ENCODE results near the gene NUDCD3.

Gene NUDCD3

DNA sequence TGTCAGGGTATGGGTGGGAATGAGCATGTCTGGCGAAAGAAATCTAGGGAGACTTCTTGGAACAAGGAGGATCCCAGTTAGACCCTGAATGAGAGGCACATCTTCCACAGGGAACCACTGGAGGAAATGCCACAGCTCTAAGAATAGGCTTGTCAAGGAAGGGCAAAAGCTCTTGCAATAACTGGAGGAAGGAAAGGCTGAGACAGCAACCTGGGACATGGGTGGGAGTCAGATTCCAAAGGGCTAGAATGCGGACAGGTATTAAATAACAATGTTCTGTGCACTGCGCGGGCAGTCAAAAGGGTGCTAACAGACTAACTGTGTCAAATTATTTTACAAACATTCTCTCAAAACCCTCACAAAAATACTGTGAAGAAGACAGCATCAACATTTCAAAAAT is 4.5 kb downstream of the NUDCD3 start:
- Histone ChIP-seq H3K9ac (no peak overlapping the region), H3K4me3 (no peak overlapping the region), H3K36me3 (peaks cover 37 to 64% (median 52%) of the 10 kb centered on the region in 11 experiments), H3K4me2 (peak overlapping the region; percentile 54 to 95 (median 89)), H3K27ac (peak overlapping the region in 2 of 11 experiments; percentile 6 to 42; a peak in 2 of 22 replicates), H3K27me3 (no peaks in the 10 kb centered on the region), H3K4me1 (peaks cover 51 to 61% (median 55%) of the 10 kb centered on the region in 10 experiments), H4K20me1 (peaks cover 0 to 34% (median 0%) of the 10 kb centered on the region in 11 experiments; a peak in 8 of 22 replicates), H3K9me3 (replicated peaks in 1 of 11) (peaks cover 17 to 32% (median 30%) of the 10 kb centered on the region in 11 experiments)
- TF ChIP-seq Cebpa-rat (IDR thresholded peaks at IDR 0.05) = no peak

DNA sequence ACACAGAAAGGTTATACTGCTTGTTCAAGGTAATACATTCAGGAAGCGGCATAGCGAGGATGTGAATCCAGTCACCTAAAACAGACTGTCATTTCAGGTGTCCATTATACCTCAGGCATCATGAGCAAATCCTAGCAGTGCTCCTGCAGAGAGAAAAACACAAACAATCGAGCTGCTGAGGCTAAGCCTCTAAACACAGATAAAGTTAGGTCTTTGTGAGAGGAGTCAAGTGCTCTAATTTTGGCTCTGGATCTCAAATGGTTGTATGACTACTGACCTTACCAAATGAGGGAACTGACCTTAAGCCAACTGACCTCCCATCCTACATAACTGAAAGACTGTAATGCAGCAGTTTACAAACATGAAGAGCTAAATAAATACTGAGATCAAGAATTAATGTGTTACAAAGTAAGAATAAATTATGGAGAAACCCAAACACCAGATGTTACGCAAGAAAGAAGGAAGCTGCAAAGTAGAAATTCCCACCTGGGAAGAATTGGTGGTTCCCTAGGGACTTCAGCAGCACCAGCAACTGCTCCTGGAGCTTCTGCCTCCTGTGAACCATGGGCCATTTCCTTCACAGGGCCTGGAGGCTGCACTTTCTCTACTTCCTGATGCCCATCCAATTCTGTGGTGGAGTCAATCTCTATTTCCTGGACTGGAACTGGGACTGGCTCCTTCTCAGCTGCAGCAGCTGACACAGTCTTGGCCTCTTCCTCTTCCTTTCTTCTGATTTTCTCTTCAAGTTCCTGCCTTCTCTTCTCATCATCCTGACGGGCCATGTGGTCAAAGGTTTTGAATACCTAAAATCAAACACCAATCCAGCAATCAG is 5.8 kb downstream of the NUDCD3 start:
- Histone ChIP-seq H4K20me1 (peaks cover 0 to 34% (median 0%) of the 10 kb centered on the region in 11 experiments; a peak in 8 of 22 replicates), H3K36me3 (peaks cover 50 to 77% (median 63%) of the 10 kb centered on the region in 11 experiments), H3K27ac (peak overlapping the region in 8 of 11 experiments; percentile 6 to 45 (median 16); a peak in 10 of 22 replicates), H3K27me3 (no peaks in the 10 kb centered on the region), H3K9me3 (replicated peaks in 1 of 11) (peaks cover 17 to 32% (median 30%) of the 10 kb centered on the region in 11 experiments), H3K4me3 (peak overlapping the region in 4 of 10 experiments; percentile 3 to 29 (median 13); a peak in 1 of 20 replicates), H3K9ac (no peak overlapping the region), H3K4me2 (peak overlapping the region; percentile 54 to 95 (median 89)), H3K4me1 (peaks cover 51 to 61% (median 54%) of the 10 kb centered on the region in 10 experiments)
- TF ChIP-seq Cebpa-rat (IDR thresholded peaks at IDR 0.05) = peak in 5 of 11 experiments; percentile 11 to 59 (median 43); a peak in 5 of 22 replicates

- H3K9ac ChIP-seq = no peak overlapping the region
- H3K9me3 ChIP-seq (replicated peaks in 1 of 11) = peaks cover 26 to 35% (median 30%) of the 10 kb centered on the region in 11 experiments
- peaks cover 33 to 42% (median 36%) of the 10 kb centered on the region in 10 experiments for H3K4me1 ChIP-seq
- H3K27ac ChIP-seq = no peak overlapping the region
- no peak for TF ChIP-seq Cebpa-rat (IDR thresholded peaks at IDR 0.05)
- H3K4me3 ChIP-seq = peak overlapping the region in 1 of 10 experiments; percentile 6; a peak in 1 of 20 replicates
- H4K20me1 ChIP-seq = peaks cover 0 to 45% (median 10%) of the 10 kb centered on the region in 11 experiments; a peak in 16 of 22 replicates
- peaks cover 69 to 96% (median 82%) of the 10 kb centered on the region in 11 experiments for H3K36me3 ChIP-seq
- H3K4me2 ChIP-seq = no peak overlapping the region
- H3K27me3 ChIP-seq = no peaks in the 10 kb centered on the region
These were observed 7.7 kb downstream of the NUDCD3 start for GRCh38 chr7:44482502-44483485.

DNA sequence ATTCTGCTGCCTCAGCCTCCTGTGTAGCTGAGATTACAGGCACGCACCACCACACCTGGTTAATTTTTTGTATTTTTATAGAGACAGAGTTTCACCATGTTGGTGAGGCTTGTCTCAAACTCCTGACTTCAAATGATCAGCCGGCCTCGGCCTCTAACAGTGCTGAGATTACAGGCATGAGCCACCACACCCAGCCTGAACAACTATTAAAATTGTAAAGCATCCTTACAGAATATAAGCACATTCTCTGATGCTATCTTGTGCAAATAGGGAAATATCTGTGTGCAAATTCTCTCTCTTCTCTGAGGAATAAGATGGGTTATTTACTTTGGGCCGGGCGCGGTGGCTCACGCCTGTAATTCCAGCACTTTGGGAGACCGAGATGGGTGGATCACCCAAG is 12.5 kb downstream of the NUDCD3 start:
- H4K20me1 ChIP-seq = peaks cover 36 to 75% (median 51%) of the 10 kb centered on the region in 11 experiments; a peak in 21 of 22 replicates
- peaks cover 8 to 20% (median 9%) of the 10 kb centered on the region in 11 experiments for H3K9me3 ChIP-seq (replicated peaks in 1 of 11)
- H3K9ac ChIP-seq = no peak overlapping the region
- TF ChIP-seq Cebpa-rat (IDR thresholded peaks at IDR 0.05) = no peak
- H3K4me2 ChIP-seq = no peak overlapping the region
- H3K36me3 ChIP-seq = peaks cover 87 to 98% (median 95%) of the 10 kb centered on the region in 11 experiments
- no peak overlapping the region for H3K27ac ChIP-seq
- H3K27me3 ChIP-seq = no peaks in the 10 kb centered on the region
- H3K4me1 ChIP-seq = peaks cover 0 to 11% (median 6%) of the 10 kb centered on the region in 10 experiments; a peak in 4 of 20 replicates
- no peak overlapping the region for H3K4me3 ChIP-seq

- no peak overlapping the region for H3K4me3 ChIP-seq
- no peak overlapping the region for H3K9ac ChIP-seq
- H3K4me1 ChIP-seq = peaks cover 0 to 11% (median 6%) of the 10 kb centered on the region in 10 experiments; a peak in 4 of 20 replicates
- peaks cover 42 to 79% (median 55%) of the 10 kb centered on the region in 11 experiments; a peak in 21 of 22 replicates for H4K20me1 ChIP-seq
- H3K4me2 ChIP-seq = no peak overlapping the region
- no peak overlapping the region for H3K27ac ChIP-seq
- peaks cover 87 to 97% (median 94%) of the 10 kb centered on the region in 11 experiments for H3K36me3 ChIP-seq
- no peaks in the 10 kb centered on the region for H3K27me3 ChIP-seq
- TF ChIP-seq Cebpa-rat (IDR thresholded peaks at IDR 0.05) = no peak
- H3K9me3 ChIP-seq (replicated peaks in 1 of 11) = peaks cover 1 to 13% (median 3%) of the 10 kb centered on the region in 11 experiments; a peak in 18 of 22 replicates
These were observed 13.2 kb downstream of the NUDCD3 start for GRCh38 chr7:44477063-44477830.

DNA sequence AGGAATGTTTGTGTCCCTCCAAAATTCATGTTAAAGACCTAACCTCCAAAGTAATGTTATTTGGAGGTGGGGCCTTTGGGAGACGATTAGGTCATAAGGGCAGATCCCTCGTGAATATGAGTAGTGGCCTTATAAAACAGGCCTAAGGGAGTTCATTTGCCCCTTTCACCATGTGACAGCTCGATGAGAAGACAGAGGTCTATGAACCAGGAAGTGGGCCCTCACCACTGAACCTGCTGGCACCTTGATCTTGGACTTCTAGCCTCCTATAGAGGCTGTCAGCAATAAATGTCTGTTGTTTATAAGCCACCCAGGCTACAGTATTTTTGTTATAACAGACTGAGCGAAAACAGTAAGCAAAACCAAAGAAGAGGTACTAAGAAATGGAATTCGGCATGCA is 14.1 kb downstream of the NUDCD3 start:
- H3K27me3 ChIP-seq = no peaks in the 10 kb centered on the region
- no peak overlapping the region for H3K4me2 ChIP-seq
- TF ChIP-seq Cebpa-rat (IDR thresholded peaks at IDR 0.05) = no peak
- peak overlapping the region in 1 of 11 experiments; percentile 2; a peak in 1 of 22 replicates for H3K27ac ChIP-seq
- peaks cover 0 to 12% (median 0%) of the 10 kb centered on the region in 11 experiments; a peak in 9 of 22 replicates for H3K9me3 ChIP-seq (replicated peaks in 1 of 11)
- H3K4me3 ChIP-seq = no peak overlapping the region
- peaks cover 49 to 79% (median 62%) of the 10 kb centered on the region in 11 experiments; a peak in 21 of 22 replicates for H4K20me1 ChIP-seq
- peak overlapping the region in 2 of 11 experiments; percentile 31 to 39; a peak in 2 of 22 replicates for H3K9ac ChIP-seq
- peaks cover 0 to 11% (median 6%) of the 10 kb centered on the region in 10 experiments; a peak in 4 of 20 replicates for H3K4me1 ChIP-seq
- peaks cover 85 to 97% (median 91%) of the 10 kb centered on the region in 11 experiments for H3K36me3 ChIP-seq

DNA sequence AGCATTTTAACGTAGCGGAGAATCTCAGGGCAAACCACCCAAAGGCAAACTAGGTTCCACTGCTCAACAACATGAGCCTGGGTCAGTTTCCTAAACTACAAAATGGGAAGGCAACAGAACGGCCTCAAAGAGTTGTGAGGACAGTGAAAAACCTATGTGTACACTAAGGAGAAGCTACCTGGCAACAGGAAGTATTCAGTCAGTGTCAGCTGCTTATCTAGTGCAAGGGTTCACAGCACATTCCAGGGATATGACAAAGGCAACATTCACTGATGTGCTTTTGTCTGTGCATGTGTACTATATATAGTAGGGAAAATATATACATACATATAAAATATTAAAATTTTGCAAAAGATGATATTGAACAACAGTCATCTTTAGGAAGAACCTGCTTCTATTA is 17.2 kb downstream of the NUDCD3 start:
- no peak overlapping the region for H3K27ac ChIP-seq
- no peaks in the 10 kb centered on the region for H3K9me3 ChIP-seq (replicated peaks in 1 of 11)
- no peak for TF ChIP-seq Cebpa-rat (IDR thresholded peaks at IDR 0.05)
- H3K9ac ChIP-seq = no peak overlapping the region
- peaks cover 0 to 15% (median 7%) of the 10 kb centered on the region in 10 experiments; a peak in 5 of 20 replicates for H3K4me1 ChIP-seq
- no peak overlapping the region for H3K4me3 ChIP-seq
- no peaks in the 10 kb centered on the region for H3K27me3 ChIP-seq
- H3K4me2 ChIP-seq = no peak overlapping the region
- peaks cover 68 to 100% (median 87%) of the 10 kb centered on the region in 11 experiments; a peak in 21 of 22 replicates for H4K20me1 ChIP-seq
- peaks cover 84 to 97% (median 93%) of the 10 kb centered on the region in 11 experiments for H3K36me3 ChIP-seq
